Measurements from ENCODE around the gene PEF1. TPM values are rescaled to one million over a fixed set of nuclear protein-coding genes. Genes with fewer than 3 reads are reported as not detected.

PEF1 gene
- total RNA-seq = 10 to 100 TPM; 51.4 to 59.1 TPM
- 60.4 TPM for polyA plus RNA-seq (2013, experiment 1 of 2)
- polyA plus RNA-seq (2013, experiment 2 of 2) = 61.7 TPM
- long read RNA-seq, experiment 1, transcript PEF1-201 (5 exons, 1,629 nt) = major isoform, 6 of 39 reads
- long read RNA-seq, experiment 1, partial matches to known transcripts = 27 of 39 reads
- long read RNA-seq, experiment 1, other reads (novel, unspliced or antisense) = 6 of 39 reads
- long read RNA-seq, experiment 2, transcript PEF1-201 (5 exons, 1,629 nt) = major isoform, 70 of 88 reads
- long read RNA-seq, experiment 2, partial matches to known transcripts = 10 of 88 reads
- long read RNA-seq, experiment 2, other reads (novel, unspliced or antisense) = 5 of 88 reads
- long read RNA-seq, experiment 3, transcript PEF1-201 (5 exons, 1,629 nt) = major isoform, 384 of 407 reads
- long read RNA-seq, experiment 3, partial matches to known transcripts = 10 of 407 reads
- long read RNA-seq, experiment 3, other reads (novel, unspliced or antisense) = 10 of 407 reads
- long read RNA-seq, experiment 4, transcript PEF1-201 (5 exons, 1,629 nt) = major isoform, 108 of 120 reads
- long read RNA-seq, experiment 4, partial matches to known transcripts = 5 of 120 reads
- long read RNA-seq, experiment 4, other reads (novel, unspliced or antisense) = 6 of 120 reads

DNA sequence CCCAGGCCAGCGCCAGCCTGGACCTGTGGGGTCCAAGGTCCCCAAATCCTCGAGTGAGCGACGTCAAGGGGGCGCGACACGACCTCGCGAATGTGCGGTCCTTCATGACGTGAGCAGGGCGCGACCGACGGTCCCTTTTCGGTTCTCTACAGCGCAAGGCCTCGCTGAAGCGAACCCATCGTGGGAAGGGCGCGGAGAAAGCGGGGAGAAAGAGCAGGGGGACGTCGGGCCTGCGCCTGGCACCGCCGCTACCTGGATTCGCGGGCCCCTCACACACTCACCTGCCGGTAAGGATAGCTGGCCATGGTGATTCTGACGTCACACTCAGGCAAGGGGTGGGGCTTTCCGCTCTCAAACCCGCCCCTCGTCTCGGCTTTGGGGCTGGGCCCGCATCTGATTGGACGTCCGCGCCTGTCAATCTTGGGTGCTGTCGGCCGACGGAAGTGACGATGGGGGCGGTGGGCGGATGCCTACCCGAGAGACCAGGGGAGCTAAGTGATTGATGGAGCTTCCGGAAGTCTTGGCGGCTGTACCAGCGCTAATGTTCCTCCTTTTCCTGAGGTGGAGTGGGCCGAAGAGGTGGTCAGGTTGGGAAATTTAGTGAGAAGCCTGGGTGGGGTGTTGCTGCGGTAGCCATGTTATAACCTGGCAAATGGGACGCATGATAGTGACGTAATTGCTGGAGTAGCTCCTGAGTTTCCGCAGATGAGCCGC is at the start of gene PEF1:
PEF1 (minus strand) TSS at position 317 of the 714 bp plus-strand sequence; CDS start at position 305, 12 bp downstream.
- Mint-ChIP-seq H3K9me3 (no peaks in the 10 kb centered on the region), H3K27ac (peak within 1 kb of the TSS; percentile 100), H3K27me3 (ENCODE audit: insufficient read depth) (no peaks in the 10 kb centered on the region), H3K4me1 (peaks cover 32% of the 10 kb centered on the region), H3K36me3 (ENCODE audit: low read depth) (no peaks in the 10 kb centered on the region), H3K4me3 (peak within 1 kb of the TSS; percentile 95)
- WGBS, 2 experiments (ENCODE audit: insufficient coverage in 1 of 2, insufficient read length in 1 of 2) = 0 to 2% methylated on average over 5 to 56 of the region's 56 CpGs
- peaks cover 12% of the 10 kb centered on the region for H3K4me1 ChIP-seq (ENCODE audit: control insufficient read depth, insufficient read depth, low read length)
- H3K4me3 ChIP-seq (ENCODE audit: low read length) = peak within 1 kb of the TSS; percentile 87
- H3K27ac ChIP-seq (ENCODE audit: low read depth, low read length) = peak within 1 kb of the TSS; percentile 92
- no peaks in the 10 kb centered on the region for H3K27me3 ChIP-seq (ENCODE audit: control insufficient read depth, insufficient read depth, low read length, poor library complexity, severe bottlenecking)
- peak within 1 kb of the TSS; percentile 91 for H3K9ac ChIP-seq (ENCODE audit: extremely low read depth, low read length, poor library complexity, severe bottlenecking)
- DNase-seq = peak; percentile 100
- no peaks in the 10 kb centered on the region for H3K36me3 ChIP-seq (ENCODE audit: control insufficient read depth, insufficient read depth, low read length)
- no peaks in the 10 kb centered on the region for H3K9me3 ChIP-seq (ENCODE audit: control insufficient read depth, low read length)
- no peak for TF ChIP-seq CTCF (conservative IDR thresholded peaks at IDR 0.05)

GRCh38 chr1:31693231-31693630 is 48.6 kb upstream of the PEF1 start:
- H3K4me1 ChIP-seq (ENCODE audit: control insufficient read depth, insufficient read depth, low read length) = no peaks in the 10 kb centered on the region
- H3K36me3 ChIP-seq (ENCODE audit: control insufficient read depth, insufficient read depth, low read length) = no peaks in the 10 kb centered on the region
- no peak for TF ChIP-seq CTCF (conservative IDR thresholded peaks at IDR 0.05)
- H3K27me3 ChIP-seq (ENCODE audit: control insufficient read depth, insufficient read depth, low read length, poor library complexity, severe bottlenecking) = no peaks in the 10 kb centered on the region
- Mint-ChIP-seq H3K4me3 (no peak overlapping the region), H3K27ac (no peak overlapping the region), H3K27me3 (ENCODE audit: insufficient read depth) (no peaks in the 10 kb centered on the region), H3K4me1 (no peaks in the 10 kb centered on the region), H3K36me3 (ENCODE audit: low read depth) (no peaks in the 10 kb centered on the region), H3K9me3 (no peaks in the 10 kb centered on the region)
- no peaks in the 10 kb centered on the region for H3K9me3 ChIP-seq (ENCODE audit: control insufficient read depth, low read length)
- H3K27ac ChIP-seq (ENCODE audit: low read depth, low read length) = no peak overlapping the region
- H3K4me3 ChIP-seq (ENCODE audit: low read length) = no peak overlapping the region
- DNase-seq = no peak
- no peak overlapping the region for H3K9ac ChIP-seq (ENCODE audit: extremely low read depth, low read length, poor library complexity, severe bottlenecking)
- 90% methylated on average over 7 to 10 of the region's 10 CpGs for WGBS, 2 experiments (ENCODE audit: insufficient coverage in 1 of 2, insufficient read length in 1 of 2)

DNA sequence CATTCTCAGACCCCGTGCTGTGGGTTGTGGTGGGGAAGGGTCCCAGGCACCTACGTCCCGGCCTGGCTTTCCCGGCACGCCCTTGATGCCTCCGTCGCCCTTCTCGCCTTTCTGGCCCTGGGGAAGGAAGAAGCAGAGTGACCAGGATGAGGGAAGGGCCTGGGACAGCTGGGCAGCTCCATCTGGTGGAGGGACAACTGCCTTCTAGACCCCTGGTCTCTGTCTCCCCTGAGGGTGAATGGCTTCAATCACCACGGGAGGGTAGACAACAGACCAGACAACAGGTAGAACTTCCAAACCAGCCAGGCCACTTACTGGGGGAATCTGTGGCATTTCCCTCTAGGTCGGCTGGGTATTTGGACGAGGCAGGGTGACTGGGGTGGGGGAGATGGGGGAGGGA is 47.3 kb upstream of the PEF1 start:
- no peaks in the 10 kb centered on the region for H3K9me3 Mint-ChIP-seq
- WGBS, 2 experiments (ENCODE audit: insufficient coverage in 1 of 2, insufficient read length in 1 of 2) = 87 to 91% methylated on average over 4 to 11 of the region's 11 CpGs
- no peak overlapping the region for H3K27ac ChIP-seq (ENCODE audit: low read depth, low read length)
- no peaks in the 10 kb centered on the region for H3K9me3 ChIP-seq (ENCODE audit: control insufficient read depth, low read length)
- no peak overlapping the region for H3K27ac Mint-ChIP-seq
- no peaks in the 10 kb centered on the region for H3K36me3 ChIP-seq (ENCODE audit: control insufficient read depth, insufficient read depth, low read length)
- no peaks in the 10 kb centered on the region for H3K36me3 Mint-ChIP-seq (ENCODE audit: low read depth)
- TF ChIP-seq CTCF (conservative IDR thresholded peaks at IDR 0.05) = peak; percentile 56
- no peak overlapping the region for H3K4me3 ChIP-seq (ENCODE audit: low read length)
- no peaks in the 10 kb centered on the region for H3K27me3 ChIP-seq (ENCODE audit: control insufficient read depth, insufficient read depth, low read length, poor library complexity, severe bottlenecking)
- no peaks in the 10 kb centered on the region for H3K4me1 ChIP-seq (ENCODE audit: control insufficient read depth, insufficient read depth, low read length)
- no peak overlapping the region for H3K4me3 Mint-ChIP-seq
- DNase-seq = no peak
- H3K27me3 Mint-ChIP-seq (ENCODE audit: insufficient read depth) = no peaks in the 10 kb centered on the region
- H3K9ac ChIP-seq (ENCODE audit: extremely low read depth, low read length, poor library complexity, severe bottlenecking) = no peak overlapping the region
- no peaks in the 10 kb centered on the region for H3K4me1 Mint-ChIP-seq

All from endodermal cell (in vitro differentiated cells).